Astrocyte of the cerebellum (primary cell): ENCODE results near the gene UGT2B10.

ENCODE experiments used
- DNase-seq: peaks from one replicate; pipeline ENCODE4 v3.0.0-alpha.2; 2011; ENCODE audit warnings: low read depth
- H3K4me3 ChIP-seq: 2 replicates; pipeline ENCODE4 v1.5.1; 2011; ENCODE audit warnings: mild to moderate bottlenecking, low read depth, low read length, moderate library complexity
- in situ Hi-C: cut with HindIII; loops from 2 replicates; pipeline ENCODE4 v1.10.0; 2017; ENCODE audit warnings: low sequenced_read_pairs
- TF ChIP-seq, protein P1 (sequence below): IDR thresholded peaks from 2 replicates; pipeline ENCODE4 v1.5.1; 2012; ENCODE audit warnings: low read length, low read depth, moderate library complexity, mild to moderate bottlenecking; ENCODE audit errors: missing control alignments

Gene UGT2B10

DNA sequence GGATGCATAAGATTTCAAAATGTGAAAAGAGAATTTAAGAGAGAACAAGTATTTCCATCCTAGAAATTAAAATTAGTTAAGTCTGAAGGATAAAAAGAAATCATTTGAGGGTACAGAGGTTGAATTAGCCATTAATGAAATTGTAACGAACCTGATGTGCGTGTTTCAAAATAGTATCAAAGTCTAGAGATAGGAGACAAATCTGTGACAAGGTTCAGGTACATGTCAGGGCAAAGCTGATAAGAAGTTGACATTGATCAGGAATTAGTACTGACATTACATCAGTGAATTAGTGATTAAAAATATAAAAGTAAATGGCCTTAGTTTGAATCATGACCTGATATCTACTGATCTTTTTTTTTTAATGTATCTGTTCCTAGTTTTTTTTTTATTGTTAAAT lies 62.3 kb downstream of the UGT2B10 start:
- in situ Hi-C loops: no loop called here
- DNase-seq: no peak
- no peak overlapping the region for H3K4me3 ChIP-seq
- TF ChIP-seq, protein P1, sequence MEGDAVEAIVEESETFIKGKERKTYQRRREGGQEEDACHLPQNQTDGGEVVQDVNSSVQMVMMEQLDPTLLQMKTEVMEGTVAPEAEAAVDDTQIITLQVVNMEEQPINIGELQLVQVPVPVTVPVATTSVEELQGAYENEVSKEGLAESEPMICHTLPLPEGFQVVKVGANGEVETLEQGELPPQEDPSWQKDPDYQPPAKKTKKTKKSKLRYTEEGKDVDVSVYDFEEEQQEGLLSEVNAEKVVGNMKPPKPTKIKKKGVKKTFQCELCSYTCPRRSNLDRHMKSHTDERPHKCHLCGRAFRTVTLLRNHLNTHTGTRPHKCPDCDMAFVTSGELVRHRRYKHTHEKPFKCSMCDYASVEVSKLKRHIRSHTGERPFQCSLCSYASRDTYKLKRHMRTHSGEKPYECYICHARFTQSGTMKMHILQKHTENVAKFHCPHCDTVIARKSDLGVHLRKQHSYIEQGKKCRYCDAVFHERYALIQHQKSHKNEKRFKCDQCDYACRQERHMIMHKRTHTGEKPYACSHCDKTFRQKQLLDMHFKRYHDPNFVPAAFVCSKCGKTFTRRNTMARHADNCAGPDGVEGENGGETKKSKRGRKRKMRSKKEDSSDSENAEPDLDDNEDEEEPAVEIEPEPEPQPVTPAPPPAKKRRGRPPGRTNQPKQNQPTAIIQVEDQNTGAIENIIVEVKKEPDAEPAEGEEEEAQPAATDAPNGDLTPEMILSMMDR: no peak
